HCT116 (cell line): ENCODE measurements around the gene TBC1D14. TPM values are rescaled to one million over a fixed set of nuclear protein-coding genes. Genes with fewer than 3 reads are reported as not detected.

Experiments used
- ATAC-seq: fragments of 200-7000 bp; cut with Tn5 transposase; 2 replicates; pipeline ENCODE4 v1.9.1; 2020; ENCODE audit warnings: mild to moderate bottlenecking, moderate library complexity
- BruUV-seq: library from RNA; stranded (reverse); fragments of 400-500 nt; replicated peaks from 2 replicates; lab custom pipeline; 2021; lab: Mats Ljungman, UMichigan
- CTCF ChIA-PET: fragments of 300-600 bp; sonication (Branson Sonifier 250); formaldehyde crosslinking; loops from one replicate; lab custom pipeline; 2021; ENCODE audit warnings: antibody characterized with exemption; lab: Charles Lee
- POLR2A ChIA-PET: fragments of 300-600, 350-600 bp; sonication (Branson Sonifier 250); formaldehyde crosslinking; loops from one replicate; lab custom pipeline; 2021; ENCODE audit warnings: antibody characterized with exemption; lab: Charles Lee
- RAD21 ChIA-PET, 2 experiments: fragments of 300-600 bp; sonication (Branson Sonifier 250); formaldehyde crosslinking; loops; one replicate each; lab custom pipeline; 2023; ENCODE audit warnings: low total read pairs in 2 of 2; ENCODE audit not compliant: uncharacterized antibody in 2 of 2, unreplicated experiment in 2 of 2, low non-redundant PET in 1 of 2; lab: Charles Lee
- DNase-seq: peaks from one replicate; pipeline ENCODE4 v3.0.0-alpha.2; 2010; ENCODE audit warnings: low read depth, low spot score
- H2AFZ ChIP-seq: fragments of 200-600 bp; shearing (Covaris generic), sonication (generic); 2 replicates; pipeline ENCODE4 v1.6.1; 2017; ENCODE audit warnings: low read depth, mixed run types, mixed read lengths, antibody characterized with exemption, low read length; ENCODE audit not compliant: poor library complexity, severe bottlenecking
- H3K27ac ChIP-seq: 2 replicates; pipeline ENCODE4 v1.5.1; 2012; ENCODE audit warnings: low read depth, low read length
- H3K27me3 ChIP-seq: fragments of 200-600 bp; sonication (generic); 2 replicates; pipeline ENCODE4 v1.6.1; 2016; ENCODE audit warnings: mixed run types, low read length, mixed read lengths; ENCODE audit not compliant: insufficient read depth
- H3K36me3 ChIP-seq, 2 experiments: fragments of 200-500 bp in 1 of 2; fragments of 200-600 bp in 1 of 2; sonication (Bioruptor generic) in 1 of 2; sonication (generic) in 1 of 2; 2 replicates each; pipeline versions ENCODE4 v1.5.1 to v1.6.1; 2014 to 2016; ENCODE audit warnings: low read length in 2 of 2, inconsistent platforms in 1 of 2, mixed read lengths in 1 of 2, mixed run types in 1 of 2; ENCODE audit not compliant: insufficient read depth in 2 of 2, control insufficient read depth in 1 of 2
- H3K4me1 ChIP-seq, 2 experiments: fragments of 200-600 bp in 1 of 2; sonication (generic) in 1 of 2; 2 replicates each; pipeline versions ENCODE4 v1.5.1 to v1.6.1; 2012 to 2017; ENCODE audit warnings: low read length in 2 of 2, inconsistent platforms in 1 of 2, mild to moderate bottlenecking in 1 of 2, mixed read lengths in 1 of 2, mixed run types in 1 of 2, moderate library complexity in 1 of 2; ENCODE audit not compliant: insufficient read depth in 2 of 2, control insufficient read depth in 1 of 2
- H3K4me2 ChIP-seq: fragments of 200-600 bp; sonication (generic); 2 replicates; pipeline ENCODE4 v1.6.1; 2017; ENCODE audit warnings: mixed run types, low read length, mixed read lengths
- H3K4me3 ChIP-seq, 2 experiments: fragments of 200-600 bp in 1 of 2; sonication (generic) in 1 of 2; replicated peaks in 1 of 2; 2 replicates each; pipeline ENCODE4 v1.5.1; 2011 to 2016; ENCODE audit warnings: low read length in 2 of 2, control low read depth in 1 of 2, low read depth in 1 of 2, mild to moderate bottlenecking in 1 of 2, mixed read lengths in 1 of 2, mixed run types in 1 of 2
- H3K79me2 ChIP-seq: fragments of 200-600 bp; sonication (generic); 2 replicates; pipeline ENCODE4 v1.6.1; 2017; ENCODE audit warnings: mild to moderate bottlenecking, mixed run types, low read length, moderate library complexity, mixed read lengths; ENCODE audit not compliant: insufficient read depth
- H3K9ac ChIP-seq: fragments of 200-600 bp; sonication (generic); 2 replicates; pipeline ENCODE4 v1.6.1; 2016; ENCODE audit warnings: low read length, mixed read lengths
- H3K9me2 ChIP-seq: fragments of 200-600 bp; sonication (generic), shearing (Covaris generic); 2 replicates; pipeline ENCODE4 v1.6.1; 2017; ENCODE audit warnings: mixed run types, mild to moderate bottlenecking, moderate library complexity; ENCODE audit not compliant: insufficient read depth
- H3K9me3 ChIP-seq, 2 experiments: fragments of 200-500 bp in 1 of 2; fragments of 200-600 bp in 1 of 2; sonication (Bioruptor generic) in 1 of 2; sonication (generic) in 1 of 2; 2 replicates each; pipeline ENCODE4 v1.6.1; 2014 to 2017; ENCODE audit warnings: low read length in 2 of 2, mixed read lengths in 2 of 2, inconsistent platforms in 1 of 2, low read depth in 1 of 2, mild to moderate bottlenecking in 1 of 2, mixed run types in 1 of 2, moderate library complexity in 1 of 2; ENCODE audit not compliant: control insufficient read depth in 1 of 2, insufficient read depth in 1 of 2
- H4K20me1 ChIP-seq: fragments of 200-600 bp; sonication (generic), shearing (Covaris generic); 2 replicates; pipeline ENCODE4 v1.6.1; 2017; ENCODE audit warnings: mixed run types, mild to moderate bottlenecking, moderate library complexity; ENCODE audit not compliant: insufficient read depth
- CBX3 ChIP-seq: IDR thresholded peaks from 2 replicates; pipeline ENCODE4 v1.6.1; 2012; ENCODE audit warnings: low read depth
- EGR1 ChIP-seq: IDR thresholded peaks from 2 replicates; pipeline ENCODE4 v1.6.1; 2012; ENCODE audit warnings: low read depth
- SRF ChIP-seq: IDR thresholded peaks from 2 replicates; pipeline ENCODE4 v1.6.1; 2012; ENCODE audit warnings: low read depth
- intact Hi-C: fragments of 100-400 bp; cut with micrococcal nuclease; formaldehyde crosslinking; loops from 2 replicates; pipeline ENCODE4 v1.10.0; 2022
- total RNA-seq: library from RNA; stranded (reverse); gene quantifications from one replicate; pipeline ENCODE4 v1.2.1, GENCODE V29; 2021; ENCODE audit not compliant: unreplicated experiment
- TF ChIP-seq, protein P1 (sequence below): IDR thresholded peaks from 2 replicates; pipeline ENCODE4 v1.6.1; 2011; ENCODE audit warnings: mild to moderate bottlenecking, low read length, moderate library complexity; ENCODE audit not compliant: insufficient replicate concordance; ENCODE audit errors: extremely low read depth
- TF ChIP-seq, protein P2 (sequence below): IDR thresholded peaks from 2 replicates; pipeline ENCODE4 v1.6.1; 2012
- TF ChIP-seq, protein P3 (sequence below): IDR thresholded peaks from 2 replicates; pipeline ENCODE4 v1.6.1; 2012; ENCODE audit warnings: low read depth

The TBC1D14 gene
- total RNA-seq, 1 experiment from 2014 or later, result 62.9 TPM

DNA sequence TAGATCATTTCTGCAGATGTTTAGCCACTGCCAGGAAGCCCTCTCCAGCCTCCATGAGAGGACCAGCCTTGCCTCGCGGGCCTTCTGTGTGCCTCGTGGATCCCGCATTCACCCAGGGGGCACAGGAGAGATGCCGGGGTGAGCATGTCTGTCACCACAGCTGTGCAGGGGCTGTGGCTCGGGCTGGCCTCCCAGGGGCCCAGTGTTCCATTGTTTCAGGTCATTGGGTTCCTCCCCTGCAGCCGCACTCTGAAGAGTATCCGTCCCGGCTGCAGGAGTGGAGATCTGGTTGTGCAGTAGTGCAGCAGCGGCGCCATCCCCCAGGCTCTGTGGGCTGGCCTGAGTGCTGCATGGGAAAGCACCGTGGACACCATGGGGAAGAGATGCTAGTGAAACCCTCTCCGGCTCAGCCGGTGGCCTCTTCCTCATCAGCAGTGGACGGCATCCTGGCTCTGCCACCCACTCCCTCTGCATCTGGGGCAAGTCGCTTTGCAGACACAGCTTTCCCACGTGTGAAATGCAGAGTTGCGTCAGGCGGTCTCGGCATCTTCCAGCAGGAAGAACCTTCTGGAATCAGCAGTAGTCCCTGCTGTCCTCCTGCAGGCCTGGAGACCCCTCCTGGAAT lies 29.1 kb downstream of the TBC1D14 start:
- no peaks in the 10 kb centered on the region for H3K9me2 ChIP-seq
- H3K27me3 ChIP-seq, result no peaks in the 10 kb centered on the region
- BruUV-seq, result no TSS peak
- RAD21 ChIA-PET, result no interaction called here
- no peak overlapping the region for H3K9ac ChIP-seq
- no peak overlapping the region for H3K4me2 ChIP-seq
- no peaks in the 10 kb centered on the region for H4K20me1 ChIP-seq
- H3K36me3 ChIP-seq, result no peaks in the 10 kb centered on the region; a peak in 1 of 4 replicates
- ATAC-seq (no peak), DNase-seq (no peak)
- CTCF ChIA-PET, result no interaction called here
- no peak overlapping the region for H3K27ac ChIP-seq
- POLR2A ChIA-PET, result no interaction called here
- TF ChIP-seq, protein P1, sequence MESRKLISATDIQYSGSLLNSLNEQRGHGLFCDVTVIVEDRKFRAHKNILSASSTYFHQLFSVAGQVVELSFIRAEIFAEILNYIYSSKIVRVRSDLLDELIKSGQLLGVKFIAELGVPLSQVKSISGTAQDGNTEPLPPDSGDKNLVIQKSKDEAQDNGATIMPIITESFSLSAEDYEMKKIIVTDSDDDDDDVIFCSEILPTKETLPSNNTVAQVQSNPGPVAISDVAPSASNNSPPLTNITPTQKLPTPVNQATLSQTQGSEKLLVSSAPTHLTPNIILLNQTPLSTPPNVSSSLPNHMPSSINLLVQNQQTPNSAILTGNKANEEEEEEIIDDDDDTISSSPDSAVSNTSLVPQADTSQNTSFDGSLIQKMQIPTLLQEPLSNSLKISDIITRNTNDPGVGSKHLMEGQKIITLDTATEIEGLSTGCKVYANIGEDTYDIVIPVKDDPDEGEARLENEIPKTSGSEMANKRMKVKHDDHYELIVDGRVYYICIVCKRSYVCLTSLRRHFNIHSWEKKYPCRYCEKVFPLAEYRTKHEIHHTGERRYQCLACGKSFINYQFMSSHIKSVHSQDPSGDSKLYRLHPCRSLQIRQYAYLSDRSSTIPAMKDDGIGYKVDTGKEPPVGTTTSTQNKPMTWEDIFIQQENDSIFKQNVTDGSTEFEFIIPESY, result no peak
- TF ChIP-seq SRF (no peak), CBX3 (no peak), EGR1 (no peak)
- TF ChIP-seq, protein P2, sequence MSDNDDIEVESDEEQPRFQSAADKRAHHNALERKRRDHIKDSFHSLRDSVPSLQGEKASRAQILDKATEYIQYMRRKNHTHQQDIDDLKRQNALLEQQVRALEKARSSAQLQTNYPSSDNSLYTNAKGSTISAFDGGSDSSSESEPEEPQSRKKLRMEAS, result no peak
- TF ChIP-seq, protein P3, sequence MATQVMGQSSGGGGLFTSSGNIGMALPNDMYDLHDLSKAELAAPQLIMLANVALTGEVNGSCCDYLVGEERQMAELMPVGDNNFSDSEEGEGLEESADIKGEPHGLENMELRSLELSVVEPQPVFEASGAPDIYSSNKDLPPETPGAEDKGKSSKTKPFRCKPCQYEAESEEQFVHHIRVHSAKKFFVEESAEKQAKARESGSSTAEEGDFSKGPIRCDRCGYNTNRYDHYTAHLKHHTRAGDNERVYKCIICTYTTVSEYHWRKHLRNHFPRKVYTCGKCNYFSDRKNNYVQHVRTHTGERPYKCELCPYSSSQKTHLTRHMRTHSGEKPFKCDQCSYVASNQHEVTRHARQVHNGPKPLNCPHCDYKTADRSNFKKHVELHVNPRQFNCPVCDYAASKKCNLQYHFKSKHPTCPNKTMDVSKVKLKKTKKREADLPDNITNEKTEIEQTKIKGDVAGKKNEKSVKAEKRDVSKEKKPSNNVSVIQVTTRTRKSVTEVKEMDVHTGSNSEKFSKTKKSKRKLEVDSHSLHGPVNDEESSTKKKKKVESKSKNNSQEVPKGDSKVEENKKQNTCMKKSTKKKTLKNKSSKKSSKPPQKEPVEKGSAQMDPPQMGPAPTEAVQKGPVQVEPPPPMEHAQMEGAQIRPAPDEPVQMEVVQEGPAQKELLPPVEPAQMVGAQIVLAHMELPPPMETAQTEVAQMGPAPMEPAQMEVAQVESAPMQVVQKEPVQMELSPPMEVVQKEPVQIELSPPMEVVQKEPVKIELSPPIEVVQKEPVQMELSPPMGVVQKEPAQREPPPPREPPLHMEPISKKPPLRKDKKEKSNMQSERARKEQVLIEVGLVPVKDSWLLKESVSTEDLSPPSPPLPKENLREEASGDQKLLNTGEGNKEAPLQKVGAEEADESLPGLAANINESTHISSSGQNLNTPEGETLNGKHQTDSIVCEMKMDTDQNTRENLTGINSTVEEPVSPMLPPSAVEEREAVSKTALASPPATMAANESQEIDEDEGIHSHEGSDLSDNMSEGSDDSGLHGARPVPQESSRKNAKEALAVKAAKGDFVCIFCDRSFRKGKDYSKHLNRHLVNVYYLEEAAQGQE, result no peak
- peaks cover 17% of the 10 kb centered on the region; the same call in 1 of the 2 replicates for H3K79me2 ChIP-seq
- peaks cover 29 to 36% of the 10 kb centered on the region in 2 experiments for H3K4me1 ChIP-seq
- H3K4me3 ChIP-seq, result no peak overlapping the region
- no peak overlapping the region for H2AFZ ChIP-seq
- no peaks in the 10 kb centered on the region for H3K9me3 ChIP-seq
- intact Hi-C loops, result no loop called here
